HG03108 (cell line): ENCODE measurements around the gene APBB2.

Experiments
- ATAC-seq: cut with Tn5 transposase; IDR thresholded peaks from one replicate; pipeline ENCODE4 v1.9.1; 2021; ENCODE audit warnings: moderate library complexity; ENCODE audit not compliant: unreplicated experiment

Gene APBB2

GRCh38 chr4:41142376-41143310, 71.7 kb downstream of the APBB2 start:
- ATAC-seq, result no peak

- ATAC-seq, result no peak
Observed at GRCh38 chr4:41141900-41142299, 72.4 kb downstream of the APBB2 start.

GRCh38 chr4:41140410-41140809, 73.9 kb downstream of the APBB2 start:
- no peak for ATAC-seq

GRCh38 chr4:41137879-41138278, 76.5 kb downstream of the APBB2 start:
- no peak for ATAC-seq

GRCh38 chr4:41136456-41136855, 77.9 kb downstream of the APBB2 start:
- no peak for ATAC-seq

GRCh38 chr4:41135801-41136200, 78.5 kb downstream of the APBB2 start:
- ATAC-seq, result no peak

GRCh38 chr4:41134581-41134980, 79.8 kb downstream of the APBB2 start:
- ATAC-seq, result no peak

- no peak for ATAC-seq
Observed at GRCh38 chr4:41133454-41134018, 80.8 kb downstream of the APBB2 start.

GRCh38 chr4:41132055-41132683, 82.2 kb downstream of the APBB2 start:
- no peak for ATAC-seq

GRCh38 chr4:41129936-41130440, 84.4 kb downstream of the APBB2 start:
- ATAC-seq, result no peak

GRCh38 chr4:41129128-41129754, 85.1 kb downstream of the APBB2 start:
- no peak for ATAC-seq

GRCh38 chr4:41125558-41126311, 88.6 kb downstream of the APBB2 start:
- ATAC-seq, result no peak

- no peak for ATAC-seq
Observed at GRCh38 chr4:41124916-41125548, 89.3 kb downstream of the APBB2 start.

- ATAC-seq, result no peak
Observed at GRCh38 chr4:41122775-41123174, 91.6 kb downstream of the APBB2 start.

GRCh38 chr4:41122309-41122708, 92.0 kb downstream of the APBB2 start:
- no peak for ATAC-seq

- ATAC-seq, result no peak
Observed at GRCh38 chr4:41121906-41122305, 92.4 kb downstream of the APBB2 start.

GRCh38 chr4:41120297-41121217, 93.8 kb downstream of the APBB2 start:
- no peak for ATAC-seq

- ATAC-seq, result no peak
Observed at GRCh38 chr4:41119867-41120295, 94.5 kb downstream of the APBB2 start.

GRCh38 chr4:41111791-41112190, 102.6 kb downstream of the APBB2 start:
- no peak for ATAC-seq
